ENCODE data around the gene RSPH9.

DNA sequence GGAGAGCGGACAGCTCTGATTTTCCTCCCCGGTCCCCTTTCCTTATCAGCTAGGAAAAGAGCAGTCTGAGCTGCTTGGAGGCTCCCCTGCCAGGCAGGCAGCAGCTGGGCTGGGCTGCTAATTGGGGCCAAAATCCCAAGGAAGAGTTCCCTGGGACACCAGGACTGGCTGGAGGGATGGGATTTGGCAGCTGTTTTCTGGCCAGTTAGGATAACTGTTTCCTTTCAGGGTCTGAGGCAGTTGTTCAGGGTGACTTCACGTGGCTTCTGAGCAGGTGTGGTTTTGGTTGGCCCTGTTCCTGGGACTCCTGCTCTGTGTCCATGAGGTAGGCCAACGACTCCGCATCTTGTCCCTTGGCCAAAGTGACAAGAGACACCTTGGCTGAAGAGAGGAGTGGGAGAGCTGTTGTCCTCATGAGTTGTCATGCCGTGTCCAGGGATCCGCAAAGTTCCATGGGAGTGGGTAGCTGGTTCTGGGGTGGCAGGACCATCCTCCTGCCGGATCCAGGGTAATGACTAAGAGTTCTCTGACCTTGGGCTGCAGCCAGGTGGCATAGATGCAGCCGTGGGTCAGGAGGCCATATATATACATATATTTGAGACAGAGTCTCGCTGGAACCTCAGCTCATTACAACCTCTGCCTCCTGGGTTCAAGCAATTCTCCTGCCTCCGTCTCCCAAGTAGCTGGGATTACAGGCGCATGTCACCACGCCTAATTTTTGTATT, 21.5 kb downstream of the RSPH9 start:
- TF ChIP-seq CTCF (IDR thresholded peaks at IDR 0.05) (no peak), POLR2AphosphoS5 (IDR thresholded peaks at IDR 0.05; ENCODE audit: low read depth, low read length) (no peak)
